GM20431 (cell line): Measurements from ENCODE around the gene C1orf74.

Experiments
- in situ Hi-C: fragments of 300-500 bp; cut with MseI, MboI; formaldehyde crosslinking; loops from one replicate; pipeline ENCODE4 v1.15.0; 2020; ENCODE audit warnings: low sequenced_read_pairs; ENCODE audit not compliant: unreplicated experiment

Gene C1orf74

GRCh38 chr1:209774592-209774991 lies 9.8 kb downstream of the C1orf74 start:
- in situ Hi-C loops, result no loop called here

- in situ Hi-C loops, result no loop called here
These were observed 12.2 kb downstream of the C1orf74 start for GRCh38 chr1:209772126-209772525.

GRCh38 chr1:209770636-209771415 lies 13.5 kb downstream of the C1orf74 start:
- in situ Hi-C loops, result no loop called here

- in situ Hi-C loops, result no loop called here
These were observed 14.4 kb downstream of the C1orf74 start for GRCh38 chr1:209769971-209770370.

- in situ Hi-C loops, result no loop called here
These were observed 15.0 kb downstream of the C1orf74 start for GRCh38 chr1:209769171-209769904.

- in situ Hi-C loops, result no loop called here
These were observed 16.0 kb downstream of the C1orf74 start for GRCh38 chr1:209768354-209768774.

GRCh38 chr1:209767706-209768105 lies 16.7 kb downstream of the C1orf74 start:
- in situ Hi-C loops, result no loop called here

GRCh38 chr1:209767096-209767495 lies 17.3 kb downstream of the C1orf74 start:
- in situ Hi-C loops, result no loop called here

- in situ Hi-C loops, result no loop called here
These were observed 18.3 kb downstream of the C1orf74 start for GRCh38 chr1:209766051-209766450.

GRCh38 chr1:209761011-209761635 lies 23.2 kb downstream of the C1orf74 start:
- in situ Hi-C loops, result no loop called here

GRCh38 chr1:209759829-209760359 lies 24.5 kb downstream of the C1orf74 start:
- in situ Hi-C loops, result no loop called here

- in situ Hi-C loops, result no loop called here
These were observed 26.0 kb downstream of the C1orf74 start for GRCh38 chr1:209758400-209758799.

- in situ Hi-C loops, result no loop called here
These were observed 27.5 kb downstream of the C1orf74 start for GRCh38 chr1:209756615-209757445.

GRCh38 chr1:209755926-209756614 lies 28.3 kb downstream of the C1orf74 start, which contains the start of gene TRAF3IP3:
Gene TRAF3IP3, plus strand, starts transcription at chr1:209756053. Its CDS starts 3,987 bp downstream, at chr1:209760040.
- in situ Hi-C loops, result no loop called here

- in situ Hi-C loops, result no loop called here
These were observed 29.1 kb downstream of the C1orf74 start for GRCh38 chr1:209755256-209755655.

GRCh38 chr1:209752890-209753289 lies 31.5 kb downstream of the C1orf74 start:
- in situ Hi-C loops, result no loop called here

GRCh38 chr1:209751627-209752231 lies 32.6 kb downstream of the C1orf74 start:
- in situ Hi-C loops, result no loop called here

GRCh38 chr1:209749670-209750323 lies 34.6 kb downstream of the C1orf74 start:
- in situ Hi-C loops, result no loop called here
